K562 (cell line): ENCODE data around the gene EPHA1. TPM values are rescaled to one million over a fixed set of nuclear protein-coding genes. Genes with fewer than 3 reads are reported as not detected.
A peak's percentile ranks its signal among the peaks of the same experiment; 100 is the strongest.

Source experiments
- ARID1B ChIP-seq: fragments of 450-650 bp; IDR thresholded peaks from 2 replicates; pipeline ENCODE4 v1.6.1; 2016; ENCODE audit warnings: antibody characterized with exemption, mild to moderate bottlenecking, inconsistent platforms
- ARNT ChIP-seq, 2 experiments: fragments of 450-650 bp; IDR thresholded peaks; 2 replicates each; pipeline ENCODE4 v1.6.1; 2016; ENCODE audit warnings: mild to moderate bottlenecking in 1 of 2
- ATF7 ChIP-seq: fragments of 450-650 bp; IDR thresholded peaks from 2 replicates; pipeline ENCODE4 v1.7.1; 2014; ENCODE audit warnings: mild to moderate bottlenecking, moderate library complexity
- CAMTA2 ChIP-seq: fragments of 250-450 bp; sonication (Bioruptor Pico); conservative IDR thresholded peaks from 2 replicates; pipeline ENCODE4 v1.5.1; 2022
- CBX1 ChIP-seq: sonication (generic); IDR thresholded peaks from 2 replicates; pipeline ENCODE4 v1.6.1; 2016; ENCODE audit warnings: antibody characterized with exemption, low read depth, mild to moderate bottlenecking
- CCNT2 ChIP-seq: IDR thresholded peaks from 2 replicates; pipeline ENCODE4 v1.6.1; 2011; ENCODE audit warnings: borderline replicate concordance, low read depth, mild to moderate bottlenecking, moderate library complexity, mixed read lengths, low read length; ENCODE audit not compliant: insufficient read length; ENCODE audit errors: extremely low read depth
- CEBPG ChIP-seq, 3 experiments: fragments of 200-800 bp in 1 of 3; sonication (Bioruptor generic) in 1 of 3; sonication (generic) in 1 of 3; formaldehyde crosslinking in 1 of 3; IDR thresholded peaks in 2 of 3; conservative IDR thresholded peaks in 1 of 3; 2 replicates each; pipeline versions ENCODE4 v1.6.1 to v1.8.0; 2016 to 2022; ENCODE audit warnings: missing compliant biosample characterization in 2 of 3, missing genetic modification characterization in 2 of 3, mild to moderate bottlenecking in 1 of 3, missing genetic modification reagents in 1 of 3
- DPF2 ChIP-seq: fragments of 450-650 bp; IDR thresholded peaks from 2 replicates; pipeline ENCODE4 v1.6.1; 2016
- EHMT2 ChIP-seq: fragments of 450-650 bp; IDR thresholded peaks from 2 replicates; pipeline ENCODE4 v1.6.1; 2018; ENCODE audit warnings: antibody characterized with exemption
- HDAC1 ChIP-seq, 2 experiments: fragments of 450-650 bp; IDR thresholded peaks; 2 replicates each; pipeline ENCODE4 v1.6.1; 2016 to 2017; ENCODE audit warnings: inconsistent platforms in 1 of 2, mild to moderate bottlenecking in 1 of 2, moderate library complexity in 1 of 2
- HDAC2 ChIP-seq: fragments of 450-650 bp; IDR thresholded peaks from 2 replicates; pipeline ENCODE4 v1.6.1; 2016; ENCODE audit warnings: mild to moderate bottlenecking
- MAZ ChIP-seq, 2 experiments: fragments of 450-650 bp in 1 of 2; sonication (generic) in 1 of 2; formaldehyde crosslinking; IDR thresholded peaks in 1 of 2; conservative IDR thresholded peaks in 1 of 2; 2 replicates each; pipeline versions ENCODE4 v1.4.0 to v1.5.0; 2020; ENCODE audit warnings: mild to moderate bottlenecking in 1 of 2, missing genetic modification reagents in 1 of 2
- MEF2A ChIP-seq: IDR thresholded peaks from 2 replicates; pipeline ENCODE4 v1.6.1; 2011; ENCODE audit warnings: low read depth, mild to moderate bottlenecking, low read length, moderate library complexity; ENCODE audit not compliant: control insufficient read depth
- NFIC ChIP-seq: fragments of 450-650 bp; IDR thresholded peaks from 2 replicates; pipeline ENCODE4 v1.6.1; 2017; ENCODE audit warnings: mild to moderate bottlenecking, inconsistent platforms
- NR2C1 ChIP-seq, 2 experiments: fragments of 450-650 bp; IDR thresholded peaks; 2 replicates each; pipeline ENCODE4 v1.6.1; 2017; ENCODE audit warnings: mild to moderate bottlenecking in 2 of 2, antibody characterized with exemption in 1 of 2, inconsistent platforms in 1 of 2, missing compliant biosample characterization in 1 of 2, missing genetic modification characterization in 1 of 2
- POLR2AphosphoS5 ChIP-seq: IDR thresholded peaks from 2 replicates; pipeline ENCODE4 v1.6.1; 2011; ENCODE audit warnings: mild to moderate bottlenecking, low read depth, low read length, moderate library complexity; ENCODE audit not compliant: control insufficient read depth, insufficient read depth
- RHOXF2B ChIP-seq: fragments of 250-450 bp; sonication (Bioruptor Pico); conservative IDR thresholded peaks from 2 replicates; pipeline ENCODE4 v1.5.1; 2021
- SMARCA4 ChIP-seq: fragments of 450-650 bp; IDR thresholded peaks from 2 replicates; pipeline ENCODE4 v1.6.1; 2016
- SMARCE1 ChIP-seq: fragments of 450-650 bp; IDR thresholded peaks from 2 replicates; pipeline ENCODE4 v1.7.1; 2016; ENCODE audit warnings: mild to moderate bottlenecking
- STAG1 ChIP-seq: sonication (generic); formaldehyde crosslinking; IDR thresholded peaks from 2 replicates; pipeline ENCODE4 v1.5.0; 2020; ENCODE audit warnings: missing genetic modification reagents, borderline replicate concordance
- ZNF134 ChIP-seq: fragments of 250-450 bp; sonication (Bioruptor Pico); conservative IDR thresholded peaks from 2 replicates; pipeline ENCODE4 v1.4.0; 2020
- ZNF212 ChIP-seq: fragments of 450-650 bp; formaldehyde crosslinking; IDR thresholded peaks from 2 replicates; pipeline ENCODE4 v1.4.0; 2020; ENCODE audit warnings: mild to moderate bottlenecking
- ZNF316 ChIP-seq: fragments of 450-650 bp; IDR thresholded peaks from 2 replicates; pipeline ENCODE4 v1.6.1; 2016
- polyA plus RNA-seq, 8 experiments: library from polyadenylated mRNA; depleted of rRNA in 4 of 8; stranded (reverse) in 5 of 8; unstranded in 3 of 8; fragments of >200 nt; fragmentation: Nextera tagmentation in 2 of 8; fragmentation: Illumina TruSeq in 1 of 8; extraction: Ambion mirVana in 2 of 8; extraction: Trizol in 1 of 8; gene quantifications; 2 replicates each; pipeline versions ENCODE4 v1.2.1 to v1.2.3, GENCODE V29; 2011 to 2014; ENCODE audit warnings: inconsistent platforms in 1 of 8, missing spikeins in 1 of 8
- total RNA-seq, 7 experiments: library from RNA; depleted of rRNA in 6 of 7; stranded (reverse); fragments of >200 nt in 6 of 7; fragmentation: Illumina TruSeq in 2 of 7; extraction: Trizol in 2 of 7; gene quantifications; 2 replicates each; pipeline versions ENCODE4 v1.2.1 to v1.2.3, GENCODE V29; 2011 to 2021; ENCODE audit warnings: low replicate concordance in 1 of 7
- TF ChIP-seq, protein P1 (sequence below): fragments of 450-650 bp; formaldehyde crosslinking; IDR thresholded peaks from 2 replicates; pipeline ENCODE4 v1.4.0; 2022; ENCODE audit warnings: missing genetic modification characterization
- TF ChIP-seq, protein P2 (sequence below), 2 experiments: fragments of 450-650 bp; conservative IDR thresholded peaks; 2 replicates each; pipeline ENCODE4 v1.6.1; 2017; ENCODE audit warnings: mild to moderate bottlenecking in 2 of 2, moderate library complexity in 2 of 2
- TF ChIP-seq, protein P3 (sequence below), 2 experiments: fragments of 450-650 bp in 1 of 2; sonication (generic) in 1 of 2; formaldehyde crosslinking in 1 of 2; IDR thresholded peaks in 1 of 2; conservative IDR thresholded peaks in 1 of 2; 2 replicates each; pipeline versions ENCODE4 v1.6.1 to v1.8.1; 2016 to 2023; ENCODE audit warnings: mild to moderate bottlenecking in 2 of 2, moderate library complexity in 2 of 2, inconsistent platforms in 1 of 2, missing genetic modification reagents in 1 of 2

The EPHA1 gene
- total and polyA plus RNA-seq, 9 of the 15 experiments (the other 6 are each of a cell fraction or from before 2014, with no cell fraction given) = 0.22 to 0.57 (median 0.32) TPM; not detected in 6

DNA sequence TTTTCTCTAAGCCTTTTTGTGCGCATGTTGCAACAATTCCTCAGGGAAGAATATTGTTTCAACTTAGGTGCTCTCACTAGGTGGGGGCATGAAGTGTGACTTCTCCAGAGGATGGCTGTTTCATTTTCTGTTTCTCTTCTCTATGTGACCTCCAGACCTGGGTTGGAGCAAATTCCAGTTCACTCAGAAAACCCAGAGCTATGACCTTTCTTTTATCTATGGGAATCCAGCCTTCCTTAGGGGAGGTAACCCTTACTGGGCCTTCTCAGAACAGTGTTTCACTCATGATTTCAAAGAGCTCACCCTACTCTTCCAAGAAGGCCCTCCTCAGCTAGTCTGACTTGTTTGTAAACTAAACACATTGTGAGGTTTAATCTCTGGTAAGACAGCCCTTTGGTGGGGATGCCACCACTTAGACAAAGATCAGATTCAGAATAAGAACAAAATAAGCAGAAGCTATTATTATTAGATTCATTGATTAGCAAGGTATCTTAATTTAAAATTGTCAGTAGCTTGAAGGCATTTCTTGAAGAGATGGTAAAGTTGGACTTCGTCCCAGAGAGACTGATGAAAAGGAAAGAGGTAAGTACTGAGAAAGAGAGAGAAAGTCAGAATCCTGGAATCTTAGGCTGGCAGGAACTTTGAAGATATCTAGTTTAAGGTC is 18.0 kb upstream of the EPHA1 start (continued):
- no peak for TF ChIP-seq CEBPG (CRISPR knock-in tag; IDR thresholded peaks at IDR 0.05)
- TF ChIP-seq CEBPG (tag; conservative IDR thresholded peaks at IDR 0.05 in 1 of 2, IDR thresholded peaks at IDR 0.05 in 1 of 2) = peak in 1 of 2 experiments; percentile 30; a peak in 1 of 4 replicates
- peak; percentile 59; the same call in 1 of the 2 replicates for TF ChIP-seq ATF7
- peak; percentile 29 for TF ChIP-seq CCNT2
- peak; percentile 67; the same call in 1 of the 2 replicates for TF ChIP-seq EHMT2
- TF ChIP-seq HDAC2 = peak; percentile 85
- no peak for TF ChIP-seq ZNF212 (CRISPR knock-in tag)
- peak; percentile 90 for TF ChIP-seq DPF2
- TF ChIP-seq SMARCA4 = peak; percentile 87
- TF ChIP-seq, protein P1, sequence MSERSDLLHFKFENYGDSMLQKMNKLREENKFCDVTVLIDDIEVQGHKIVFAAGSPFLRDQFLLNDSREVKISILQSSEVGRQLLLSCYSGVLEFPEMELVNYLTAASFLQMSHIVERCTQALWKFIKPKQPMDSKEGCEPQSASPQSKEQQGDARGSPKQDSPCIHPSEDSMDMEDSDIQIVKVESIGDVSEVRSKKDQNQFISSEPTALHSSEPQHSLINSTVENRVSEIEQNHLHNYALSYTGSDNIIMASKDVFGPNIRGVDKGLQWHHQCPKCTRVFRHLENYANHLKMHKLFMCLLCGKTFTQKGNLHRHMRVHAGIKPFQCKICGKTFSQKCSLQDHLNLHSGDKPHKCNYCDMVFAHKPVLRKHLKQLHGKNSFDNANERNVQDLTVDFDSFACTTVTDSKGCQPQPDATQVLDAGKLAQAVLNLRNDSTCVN (CRISPR knock-in tag) = no peak
- peak; percentile 53 for TF ChIP-seq NFIC
- peak; percentile 57; the same call in 1 of the 2 replicates for TF ChIP-seq MEF2A
- peak in 1 of 2 experiments; percentile 61; a peak in 1 of 4 replicates for TF ChIP-seq ARNT (IDR thresholded peaks at IDR 0.05)
- TF ChIP-seq NR2C1 (IDR thresholded peaks at IDR 0.05) = peak; percentile 84
- peak; percentile 87 for TF ChIP-seq NR2C1 (tag; IDR thresholded peaks at IDR 0.05)
- peak; percentile 94 for TF ChIP-seq ARID1B
- no peak for TF ChIP-seq ZNF134 (CRISPR knock-in tag)
- TF ChIP-seq, protein P2, sequence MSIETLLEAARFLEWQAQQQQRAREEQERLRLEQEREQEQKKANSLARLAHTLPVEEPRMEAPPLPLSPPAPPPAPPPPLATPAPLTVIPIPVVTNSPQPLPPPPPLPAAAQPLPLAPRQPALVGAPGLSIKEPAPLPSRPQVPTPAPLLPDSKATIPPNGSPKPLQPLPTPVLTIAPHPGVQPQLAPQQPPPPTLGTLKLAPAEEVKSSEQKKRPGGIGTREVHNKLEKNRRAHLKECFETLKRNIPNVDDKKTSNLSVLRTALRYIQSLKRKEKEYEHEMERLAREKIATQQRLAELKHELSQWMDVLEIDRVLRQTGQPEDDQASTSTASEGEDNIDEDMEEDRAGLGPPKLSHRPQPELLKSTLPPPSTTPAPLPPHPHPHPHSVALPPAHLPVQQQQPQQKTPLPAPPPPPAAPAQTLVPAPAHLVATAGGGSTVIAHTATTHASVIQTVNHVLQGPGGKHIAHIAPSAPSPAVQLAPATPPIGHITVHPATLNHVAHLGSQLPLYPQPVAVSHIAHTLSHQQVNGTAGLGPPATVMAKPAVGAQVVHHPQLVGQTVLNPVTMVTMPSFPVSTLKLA (conservative IDR thresholded peaks at IDR 0.05) = peak; percentile 12 to 59; a peak in 3 of 4 replicates
- TF ChIP-seq ZNF316 = no peak
- TF ChIP-seq SMARCE1 = peak; percentile 80; the same call in 1 of the 2 replicates
- TF ChIP-seq CAMTA2 (CRISPR knock-in tag) = no peak
- TF ChIP-seq MAZ (CRISPR knock-in tag; conservative IDR thresholded peaks at IDR 0.05 in 1 of 2, IDR thresholded peaks at IDR 0.05 in 1 of 2) = peak in 1 of 2 experiments; percentile 86; a peak in 2 of 4 replicates
- no peak for TF ChIP-seq STAG1 (CRISPR knock-in tag)
- no peak for TF ChIP-seq CBX1
- peak; percentile 55; the same call in 1 of the 2 replicates for TF ChIP-seq POLR2AphosphoS5
- TF ChIP-seq, protein P3, sequence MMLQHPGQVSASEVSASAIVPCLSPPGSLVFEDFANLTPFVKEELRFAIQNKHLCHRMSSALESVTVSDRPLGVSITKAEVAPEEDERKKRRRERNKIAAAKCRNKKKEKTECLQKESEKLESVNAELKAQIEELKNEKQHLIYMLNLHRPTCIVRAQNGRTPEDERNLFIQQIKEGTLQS (IDR thresholded peaks at IDR 0.05) = no peak
- TF ChIP-seq, protein P3 (CRISPR knock-in tag; conservative IDR thresholded peaks at IDR 0.05) = no peak
- TF ChIP-seq HDAC1 (IDR thresholded peaks at IDR 0.05) = peak in 1 of 2 experiments; percentile 79; a peak in 1 of 4 replicates
- no peak for TF ChIP-seq RHOXF2B (CRISPR knock-in tag)
